CD4-positive, alpha-beta T cell treated with Interferon gamma for 1 hour (primary cell): ENCODE data around the gene TM4SF18.
"Not testable (repeated sequence)": the region's sequence is repeated elsewhere in the genome, so short reads cannot be mapped to it uniquely, and the experiment has no call there.

Experiments used
- DNase-seq: peaks from one replicate; pipeline ENCODE4 v3.0.0-alpha.2; 2020

Gene TM4SF18

GRCh38 chr3:149368201-149368673, 34.8 kb upstream of the TM4SF18 start:
- DNase-seq, result no peak

DNA sequence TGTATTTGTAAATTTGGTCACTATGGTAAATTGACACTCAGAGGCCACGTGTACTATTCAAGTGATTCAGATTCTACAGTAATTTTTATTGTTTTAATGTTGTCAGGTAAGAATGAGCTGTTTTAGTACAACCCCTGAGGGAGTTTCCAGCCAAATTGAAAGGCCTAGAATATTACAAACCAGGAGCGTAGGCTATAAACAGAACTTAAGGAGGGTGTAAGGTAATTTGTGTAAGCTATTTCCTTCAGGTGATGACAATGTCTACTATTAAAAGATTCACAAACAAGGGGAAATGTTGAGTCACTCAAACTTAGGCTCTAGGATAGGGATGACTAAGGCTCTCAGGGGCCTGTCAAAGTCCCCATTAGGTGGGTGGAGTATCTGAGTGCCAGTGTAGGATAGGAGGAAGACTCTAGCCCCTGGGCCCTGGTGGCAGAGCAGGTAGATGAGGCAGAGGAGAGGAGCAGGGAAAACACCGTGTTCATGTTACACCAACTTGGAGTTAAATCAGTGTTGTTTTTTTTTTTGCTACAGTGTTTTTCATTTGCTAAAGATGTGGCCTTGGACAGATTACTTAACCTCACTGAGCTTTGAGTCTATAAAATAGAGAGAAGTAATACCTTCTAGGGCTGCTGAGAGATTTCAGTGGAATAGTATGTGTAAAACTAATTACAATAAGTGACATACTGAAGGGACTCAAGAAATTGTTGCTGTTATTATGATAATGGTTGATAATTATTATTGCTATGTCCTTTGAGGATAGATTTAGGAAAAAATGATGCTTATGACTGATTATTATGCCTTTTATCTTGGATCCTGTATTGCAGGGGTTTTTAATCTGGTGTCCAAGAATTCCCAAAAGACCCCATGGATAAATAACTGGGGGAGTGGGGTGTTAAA, 33.8 kb upstream of the TM4SF18 start:
- no peak for DNase-seq

- DNase-seq, result no peak
Measured at GRCh38 chr3:149366031-149366430, 32.6 kb upstream of the TM4SF18 start.

DNA sequence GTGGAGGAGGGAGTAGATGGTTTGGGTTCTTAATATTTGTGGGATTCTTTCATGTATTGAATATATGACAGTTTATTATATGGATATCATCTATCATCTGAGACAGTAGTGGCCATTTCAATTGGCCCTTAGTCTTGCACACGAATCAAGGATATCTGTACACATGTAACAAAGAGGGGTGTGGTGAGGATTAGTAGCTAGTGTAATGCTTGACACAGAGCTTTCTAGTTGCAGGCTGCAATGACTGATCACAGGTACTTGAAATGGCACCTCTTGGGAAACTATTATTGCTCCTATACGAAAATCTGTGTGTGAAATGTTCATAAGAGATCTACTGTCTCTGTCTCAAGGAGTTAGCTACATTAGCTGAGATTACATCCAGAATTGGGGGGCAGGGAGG, 31.2 kb upstream of the TM4SF18 start:
- no peak for DNase-seq

DNA sequence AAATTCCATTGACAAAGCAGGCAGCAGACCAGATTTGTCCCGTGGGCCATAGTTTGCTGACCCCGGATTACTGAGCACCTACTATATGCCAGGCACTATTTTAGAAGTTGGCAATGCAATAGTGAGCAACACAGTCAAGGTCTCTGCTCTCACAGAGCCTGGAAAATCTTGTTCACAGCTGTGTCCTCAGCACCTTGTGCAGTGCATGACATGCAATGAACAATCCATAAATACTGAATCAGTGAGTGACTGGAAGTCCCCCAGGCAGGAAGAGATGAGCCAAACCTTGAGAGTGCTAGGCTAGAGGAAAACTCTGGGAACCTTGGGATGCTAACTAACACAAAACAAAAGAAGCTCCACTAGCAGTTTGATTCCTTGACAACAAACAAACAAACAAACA, 29.6 kb upstream of the TM4SF18 start:
- DNase-seq, result no peak

DNA sequence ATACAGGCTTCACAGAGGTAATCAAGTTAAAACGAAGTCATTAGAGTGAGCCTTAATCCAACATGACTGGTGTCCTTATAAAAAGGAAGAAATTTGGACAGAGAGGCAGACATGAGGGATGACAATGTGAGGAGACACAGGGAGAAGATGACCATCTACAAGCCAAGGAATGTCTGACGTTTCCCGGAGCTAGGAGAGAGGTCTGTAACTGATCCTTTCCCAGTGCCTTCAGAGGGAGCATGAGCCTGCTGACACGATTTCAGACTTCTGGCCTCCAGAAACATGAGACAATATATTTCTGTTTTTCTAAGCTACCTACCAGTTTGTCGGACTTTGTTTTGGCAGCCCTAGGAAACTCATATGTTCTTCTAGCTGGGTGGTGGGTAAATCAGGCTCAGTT, 28.9 kb upstream of the TM4SF18 start:
- no peak for DNase-seq

DNA sequence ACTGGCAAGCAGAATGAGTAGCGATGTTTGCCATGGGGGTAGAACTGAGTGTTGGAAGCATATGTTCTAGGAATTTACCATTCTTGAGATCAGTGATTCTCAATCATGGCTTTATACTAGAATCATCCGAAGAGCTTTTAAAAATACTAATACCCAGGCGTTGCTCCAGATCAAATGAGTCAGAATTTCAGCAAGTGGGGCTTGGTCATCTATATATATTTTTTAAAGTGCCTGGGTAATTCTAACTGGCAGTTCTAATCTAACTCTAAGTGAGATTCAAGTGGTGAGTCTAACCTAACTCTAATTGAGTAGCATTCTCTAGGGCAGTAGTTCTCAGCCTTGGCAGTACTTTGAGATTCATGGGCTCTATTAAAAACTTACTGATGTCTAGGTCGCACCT, 23.2 kb upstream of the TM4SF18 start:
- no peak for DNase-seq

DNA sequence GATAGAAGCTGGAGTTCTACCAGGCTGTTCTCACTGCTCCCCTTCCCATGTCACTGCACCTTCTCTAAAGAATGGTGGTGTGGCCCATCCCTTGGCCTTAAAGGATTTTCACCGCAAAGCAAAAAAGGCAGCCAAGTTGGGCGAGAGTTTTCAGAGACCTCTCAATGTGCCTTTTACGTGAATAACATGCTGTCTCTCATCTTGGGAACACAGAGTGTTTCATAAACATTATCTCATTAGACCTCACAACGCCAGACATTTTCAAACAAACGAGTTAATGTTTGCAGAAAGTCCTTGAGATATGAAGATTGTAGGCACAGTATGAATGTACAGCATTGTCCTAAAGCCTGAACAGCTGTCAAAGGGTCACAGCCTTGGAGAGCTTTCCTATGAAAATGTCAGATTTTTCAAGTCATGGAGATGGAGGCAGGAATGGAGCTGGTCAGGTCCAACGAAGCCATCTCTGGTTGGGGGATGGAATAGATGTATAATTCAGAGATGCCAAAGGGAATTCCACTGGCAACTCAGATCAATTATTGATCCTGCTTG, 22.7 kb upstream of the TM4SF18 start:
- no peak for DNase-seq

DNA sequence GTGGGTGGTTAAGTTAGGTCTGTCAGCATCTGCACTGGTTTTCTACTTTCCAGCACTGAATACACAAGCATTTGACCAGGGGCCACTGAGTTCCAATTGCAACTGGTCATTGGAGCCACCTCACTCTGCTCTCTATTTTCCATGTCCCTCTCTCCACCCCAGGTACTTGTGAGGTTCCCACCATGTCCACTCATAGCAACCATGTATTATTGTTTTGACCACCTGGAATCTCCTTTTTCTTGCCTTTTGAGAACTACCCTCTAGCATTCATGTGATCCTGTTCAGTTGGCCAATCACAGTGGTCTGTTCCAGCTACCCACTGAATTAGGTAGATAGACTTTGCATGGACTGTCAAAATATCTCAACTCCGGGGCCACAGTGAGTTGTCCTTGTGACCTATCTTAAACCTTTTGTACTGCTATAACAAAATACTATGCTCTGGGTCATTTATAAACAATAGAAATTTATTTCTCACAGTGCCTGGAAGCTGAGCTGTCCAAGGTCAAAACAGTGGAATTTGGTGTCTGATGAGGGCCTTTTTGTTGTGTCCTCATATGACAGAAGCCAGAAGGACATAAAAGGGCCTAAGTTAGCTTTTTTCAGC, 20.2 kb upstream of the TM4SF18 start:
- DNase-seq, result no peak

DNA sequence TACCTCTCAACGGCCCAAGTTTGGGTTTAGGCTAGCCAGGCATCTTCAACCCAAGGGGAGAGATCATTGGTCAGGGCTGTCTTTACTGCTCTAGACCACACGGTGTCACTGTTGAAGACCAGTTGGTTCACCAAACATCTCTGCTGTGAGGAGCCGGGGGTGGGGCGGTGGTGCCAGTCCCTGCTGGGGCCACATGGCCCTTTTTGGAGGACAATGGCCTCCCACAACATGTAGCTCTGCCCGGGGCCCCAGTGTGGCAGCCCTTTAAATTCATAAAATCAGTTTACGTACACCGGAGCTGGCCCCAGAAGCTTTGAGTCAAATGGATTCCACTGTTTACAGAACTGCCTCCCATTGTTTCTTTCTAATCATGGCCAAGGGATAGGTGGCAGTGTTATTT, 19.1 kb upstream of the TM4SF18 start:
- DNase-seq, result peak; percentile 20

DNA sequence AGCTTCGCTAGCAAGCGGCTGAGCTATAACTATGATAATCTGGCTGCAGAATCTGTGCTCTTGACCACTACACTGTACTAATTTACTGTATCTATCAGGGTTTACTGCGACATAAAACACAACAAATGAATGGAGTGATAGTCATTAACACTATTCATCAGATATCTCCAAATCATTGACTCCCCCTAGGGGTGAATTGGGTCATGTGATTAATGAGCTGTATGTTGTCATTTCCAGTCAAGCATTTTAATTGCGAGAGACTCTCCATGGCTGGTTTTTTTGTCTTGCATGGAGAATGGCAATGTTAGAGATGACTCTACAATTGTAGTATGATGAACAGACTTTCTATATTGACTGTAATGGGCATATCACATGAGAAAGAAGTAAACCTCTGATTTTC, 10.5 kb upstream of the TM4SF18 start:
- DNase-seq, result no peak

GRCh38 chr3:149342413-149343380, 9.3 kb upstream of the TM4SF18 start:
- DNase-seq, result no peak

DNA sequence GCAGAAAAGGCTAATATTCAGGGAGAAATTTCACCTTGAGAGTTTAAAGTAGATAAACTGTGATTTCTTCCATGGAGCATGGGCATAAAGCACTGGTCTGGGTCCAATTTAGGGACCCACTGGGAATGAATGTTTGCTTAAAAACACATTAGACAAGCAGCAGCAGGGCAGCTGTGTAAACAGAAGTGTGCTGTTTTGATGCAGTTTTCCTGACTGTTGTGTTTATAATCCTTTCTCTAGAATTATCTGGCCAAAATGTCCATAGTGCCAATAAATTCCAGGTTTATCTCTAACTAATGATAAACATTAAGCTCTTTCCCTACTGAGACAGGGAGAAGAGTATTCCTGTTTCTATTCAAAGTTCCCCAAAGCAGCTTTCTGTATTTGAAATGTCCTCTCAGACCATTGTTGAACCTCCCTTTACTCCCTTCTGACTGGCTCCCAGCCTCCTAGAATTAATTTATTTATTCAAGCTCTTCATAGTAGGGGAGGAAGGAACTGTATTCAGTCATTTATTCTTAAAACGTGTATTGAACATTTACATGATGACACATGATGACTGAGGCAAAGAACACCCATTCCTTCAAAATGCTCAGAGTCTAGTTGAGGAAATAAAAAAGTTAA, 7.0 kb upstream of the TM4SF18 start:
- DNase-seq, result no peak

GRCh38 chr3:149339931-149340309, 6.5 kb upstream of the TM4SF18 start:
- DNase-seq, result peak; percentile 37

DNA sequence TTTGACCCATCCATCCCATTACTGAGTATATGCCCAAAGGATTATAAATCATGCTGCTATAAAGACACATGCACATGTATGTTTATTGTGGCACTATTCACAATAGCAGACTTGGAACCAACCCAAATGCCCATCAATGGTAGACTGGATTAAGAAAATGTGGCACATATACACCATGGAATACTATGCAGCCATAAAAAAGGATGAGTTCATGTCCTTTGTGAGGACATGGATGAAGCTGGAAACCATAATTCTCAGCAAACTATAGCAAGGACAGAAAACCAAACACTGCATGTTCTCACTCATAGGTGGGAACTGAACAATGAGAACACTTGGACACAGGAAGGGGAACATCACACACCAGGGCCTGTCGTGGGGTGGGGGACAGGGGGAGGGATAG, 4.0 kb upstream of the TM4SF18 start:
- DNase-seq, result not testable (repeated sequence)

DNA sequence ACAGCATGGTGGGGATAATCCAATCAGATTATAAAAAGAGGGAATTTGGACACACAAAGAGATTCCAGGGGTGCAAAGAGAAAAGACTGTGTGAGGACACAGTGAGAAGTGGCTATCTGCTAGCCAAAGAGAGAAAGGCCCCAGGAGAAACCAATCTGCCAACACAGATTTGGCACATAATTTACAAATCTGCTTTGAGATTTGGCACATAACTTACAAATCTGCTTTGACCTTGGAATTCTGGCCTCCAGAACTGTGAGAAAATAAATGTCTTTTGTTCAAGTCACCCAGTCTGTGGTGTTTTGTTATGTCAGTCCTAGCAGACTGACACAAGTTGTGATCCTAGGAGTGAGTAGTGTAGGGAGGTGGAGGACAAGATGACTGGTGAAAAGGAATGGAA, 3.5 kb upstream of the TM4SF18 start:
- DNase-seq, result no peak

DNA sequence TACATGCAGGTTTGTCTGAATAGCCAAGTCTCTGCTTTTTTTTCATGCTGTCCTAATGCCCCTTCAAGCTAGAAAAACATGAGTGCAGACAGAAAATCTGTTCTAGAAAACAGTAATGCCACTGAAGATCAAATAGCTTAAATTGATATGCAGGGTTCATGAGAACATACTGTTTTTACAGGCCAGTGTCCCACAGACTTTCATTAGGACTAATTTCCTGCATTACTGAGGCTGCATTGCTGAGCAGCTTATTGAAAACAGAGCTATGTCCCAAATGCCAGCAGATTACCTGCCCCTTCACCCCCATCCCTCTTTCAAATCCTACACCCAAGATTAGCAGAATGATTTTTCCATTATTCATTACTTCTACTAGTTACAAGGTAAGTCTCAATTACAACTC, 665 bp downstream of the TM4SF18 start:
- no peak for DNase-seq

GRCh38 chr3:149332227-149332765, 1.1 kb downstream of the TM4SF18 start:
- DNase-seq, result no peak

- no peak for DNase-seq
Measured at GRCh38 chr3:149331396-149331795, 2.0 kb downstream of the TM4SF18 start.

- no peak for DNase-seq
Measured at GRCh38 chr3:149330609-149331331, 2.7 kb downstream of the TM4SF18 start.

DNA sequence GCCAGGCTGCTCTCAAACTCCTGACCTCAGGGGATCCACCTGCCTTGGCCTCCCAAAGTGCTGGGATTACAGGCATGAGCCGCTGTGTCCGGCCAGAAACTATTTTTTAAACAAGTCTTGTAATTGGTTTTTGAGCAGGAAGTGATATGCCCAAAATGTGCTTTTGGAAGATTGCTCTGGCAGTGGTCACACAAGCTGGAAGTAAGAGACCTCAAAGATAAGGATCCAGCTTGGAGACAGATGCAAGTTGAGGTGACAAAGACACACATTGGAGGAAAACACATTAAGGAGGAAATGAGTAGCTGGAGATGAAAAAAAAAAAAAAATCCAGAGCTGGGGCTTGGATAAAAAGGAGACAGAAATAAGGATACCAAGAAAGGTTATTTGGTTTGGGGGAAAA, 6.3 kb downstream of the TM4SF18 start:
- no peak for DNase-seq

DNA sequence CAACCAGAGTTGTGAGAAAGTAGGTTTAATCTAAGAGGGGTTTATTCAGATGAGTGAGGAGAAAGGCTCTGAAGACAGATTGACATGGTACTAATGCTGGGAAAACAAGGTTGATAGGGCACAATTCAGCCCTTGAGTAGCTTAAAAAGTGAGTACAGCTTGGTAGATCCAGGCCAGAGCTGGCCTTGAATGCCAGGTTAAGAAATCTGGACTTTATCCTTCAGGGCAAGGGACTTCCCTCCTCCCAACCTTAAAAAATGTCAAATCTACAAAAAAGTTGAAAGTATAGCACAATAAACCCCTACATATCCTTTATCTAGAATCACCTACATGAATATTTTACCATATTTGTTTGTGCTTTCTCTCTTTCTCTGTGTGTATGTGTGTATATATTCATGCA, 7.9 kb downstream of the TM4SF18 start:
- DNase-seq, result no peak
